AG10803 (cell line): Measurements from ENCODE around the gene TIMM23.
A peak's percentile ranks its signal among the peaks of the same experiment; 100 is the strongest.

ENCODE experiments used
- DNase-seq: peaks from one replicate; pipeline ENCODE4 v3.0.0; 2010; ENCODE audit warnings: low read depth
- H3K4me3 ChIP-seq: 2 replicates; pipeline ENCODE4 v1.5.1; 2011; ENCODE audit warnings: mild to moderate bottlenecking, low read length, control low read depth
- TF ChIP-seq, protein P1 (sequence below): conservative IDR thresholded peaks from 2 replicates; pipeline ENCODE4 v1.5.1; 2011; ENCODE audit warnings: mild to moderate bottlenecking, low read length, control low read depth, inconsistent platforms

TIMM23 gene

DNA sequence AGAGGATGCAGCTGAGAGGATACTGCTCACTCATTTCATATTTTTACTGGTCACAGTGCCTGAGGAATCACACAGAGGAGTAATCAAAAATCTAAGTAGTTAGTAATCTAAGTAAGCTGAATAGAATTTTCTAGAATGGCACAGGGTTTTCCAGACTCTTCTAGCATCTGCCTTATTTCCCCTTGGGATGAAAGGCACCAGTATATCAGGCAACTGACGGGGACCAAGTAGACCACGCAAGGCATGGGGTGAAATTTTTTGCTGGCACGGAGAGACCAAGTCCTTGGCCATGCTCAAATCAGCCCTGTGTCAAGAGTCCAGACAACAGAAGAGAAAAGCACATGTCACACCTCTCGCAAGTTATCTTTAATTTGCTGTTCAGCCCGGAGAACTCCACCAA lies 43.9 kb downstream of the TIMM23 start:
- TF ChIP-seq, protein P1, sequence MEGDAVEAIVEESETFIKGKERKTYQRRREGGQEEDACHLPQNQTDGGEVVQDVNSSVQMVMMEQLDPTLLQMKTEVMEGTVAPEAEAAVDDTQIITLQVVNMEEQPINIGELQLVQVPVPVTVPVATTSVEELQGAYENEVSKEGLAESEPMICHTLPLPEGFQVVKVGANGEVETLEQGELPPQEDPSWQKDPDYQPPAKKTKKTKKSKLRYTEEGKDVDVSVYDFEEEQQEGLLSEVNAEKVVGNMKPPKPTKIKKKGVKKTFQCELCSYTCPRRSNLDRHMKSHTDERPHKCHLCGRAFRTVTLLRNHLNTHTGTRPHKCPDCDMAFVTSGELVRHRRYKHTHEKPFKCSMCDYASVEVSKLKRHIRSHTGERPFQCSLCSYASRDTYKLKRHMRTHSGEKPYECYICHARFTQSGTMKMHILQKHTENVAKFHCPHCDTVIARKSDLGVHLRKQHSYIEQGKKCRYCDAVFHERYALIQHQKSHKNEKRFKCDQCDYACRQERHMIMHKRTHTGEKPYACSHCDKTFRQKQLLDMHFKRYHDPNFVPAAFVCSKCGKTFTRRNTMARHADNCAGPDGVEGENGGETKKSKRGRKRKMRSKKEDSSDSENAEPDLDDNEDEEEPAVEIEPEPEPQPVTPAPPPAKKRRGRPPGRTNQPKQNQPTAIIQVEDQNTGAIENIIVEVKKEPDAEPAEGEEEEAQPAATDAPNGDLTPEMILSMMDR: no peak
- no peak overlapping the region for H3K4me3 ChIP-seq
- no peak for DNase-seq

DNA sequence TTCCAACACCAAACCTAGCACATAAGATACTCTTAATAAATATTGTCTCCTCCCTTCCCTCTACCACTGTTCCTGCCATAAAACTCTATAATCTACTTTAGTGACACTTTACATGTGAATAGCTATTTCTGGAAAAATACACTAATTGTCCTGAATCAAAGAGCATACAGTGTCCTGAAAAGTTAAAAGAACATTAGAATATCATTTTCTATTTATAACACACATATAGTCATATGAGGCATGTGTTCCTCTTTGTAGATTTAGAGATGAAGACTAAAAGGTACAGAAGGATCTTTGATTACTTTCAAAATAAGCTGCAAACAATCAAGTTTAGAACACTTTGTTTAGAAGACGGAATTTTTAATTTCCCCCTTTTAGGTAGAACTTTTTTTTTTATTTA lies 44.5 kb downstream of the TIMM23 start:
- DNase-seq: no peak
- no peak overlapping the region for H3K4me3 ChIP-seq
- TF ChIP-seq, protein P1: no peak

DNA sequence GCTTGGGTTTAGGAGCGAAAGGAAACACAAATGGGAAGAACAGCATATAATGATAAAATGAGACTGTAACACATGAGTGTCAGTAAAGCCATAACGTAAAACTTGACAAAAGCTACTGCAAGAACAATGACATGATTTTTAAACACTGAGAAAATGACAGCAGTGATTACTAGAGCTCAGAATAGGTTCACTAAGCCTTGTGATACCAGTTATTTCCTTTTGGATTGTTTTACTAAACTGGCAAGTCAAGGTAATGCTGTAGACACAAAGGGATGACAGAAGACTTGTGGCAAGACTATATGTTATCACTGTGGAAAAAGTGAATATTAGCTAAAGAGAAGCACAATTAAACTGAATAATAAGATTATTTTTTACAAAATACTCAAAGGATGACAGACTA lies 45.4 kb downstream of the TIMM23 start:
- H3K4me3 ChIP-seq: no peak overlapping the region
- TF ChIP-seq, protein P1: no peak
- no peak for DNase-seq

DNA sequence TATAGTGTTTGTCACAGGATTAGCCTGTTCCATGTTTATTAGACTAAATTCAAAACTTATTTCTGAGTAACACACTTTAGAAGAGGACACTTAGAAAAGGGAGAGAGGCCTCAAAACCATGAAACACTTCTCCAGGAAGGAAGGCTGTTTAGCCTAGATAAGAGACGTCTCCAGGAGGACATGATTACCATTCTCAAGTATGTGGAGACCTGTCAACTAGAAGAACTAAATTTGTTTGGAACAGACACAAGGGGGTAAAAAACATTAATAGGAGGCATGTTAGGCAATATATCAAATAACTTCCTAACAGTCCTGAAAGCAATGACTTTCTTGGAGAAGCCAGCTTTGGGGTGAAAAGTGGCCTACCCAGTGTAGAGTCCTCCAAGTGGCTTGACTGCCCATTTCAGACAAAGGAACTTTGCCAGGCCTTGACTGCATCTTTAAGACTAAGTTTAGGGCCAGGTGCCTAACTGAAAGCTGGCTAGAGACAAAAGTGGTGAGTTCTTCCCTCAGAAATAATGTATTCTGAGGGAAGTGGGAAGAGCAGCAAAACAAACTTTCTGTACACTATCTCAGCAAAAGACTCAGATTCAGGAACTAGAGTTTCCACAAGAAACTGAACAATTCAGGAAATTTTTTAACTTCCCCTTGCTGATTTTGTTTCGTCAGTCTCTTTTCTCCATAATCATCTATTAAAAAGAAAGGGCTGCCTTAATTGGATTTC lies 46.3 kb downstream of the TIMM23 start:
- no peak overlapping the region for H3K4me3 ChIP-seq
- TF ChIP-seq, protein P1: no peak
- peak; percentile 26 for DNase-seq

DNA sequence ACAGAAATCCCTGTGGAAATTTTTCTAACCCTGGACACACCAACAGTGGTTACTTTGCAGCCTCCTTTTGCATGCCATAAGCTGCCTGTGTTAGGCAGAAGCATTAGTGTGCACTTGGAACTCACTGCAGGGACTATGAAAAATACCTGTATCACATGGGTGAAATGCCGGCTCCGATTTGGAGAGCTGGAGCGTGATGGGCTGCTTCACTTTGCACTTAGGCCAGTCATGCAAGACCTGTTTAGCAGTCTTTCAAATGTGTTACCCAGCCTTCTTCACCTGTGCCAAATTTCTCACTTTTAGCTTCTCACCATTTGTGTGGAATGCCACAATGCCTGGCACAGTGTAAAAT lies 46.9 kb downstream of the TIMM23 start:
- DNase-seq: no peak
- TF ChIP-seq, protein P1: no peak
- H3K4me3 ChIP-seq: no peak overlapping the region

DNA sequence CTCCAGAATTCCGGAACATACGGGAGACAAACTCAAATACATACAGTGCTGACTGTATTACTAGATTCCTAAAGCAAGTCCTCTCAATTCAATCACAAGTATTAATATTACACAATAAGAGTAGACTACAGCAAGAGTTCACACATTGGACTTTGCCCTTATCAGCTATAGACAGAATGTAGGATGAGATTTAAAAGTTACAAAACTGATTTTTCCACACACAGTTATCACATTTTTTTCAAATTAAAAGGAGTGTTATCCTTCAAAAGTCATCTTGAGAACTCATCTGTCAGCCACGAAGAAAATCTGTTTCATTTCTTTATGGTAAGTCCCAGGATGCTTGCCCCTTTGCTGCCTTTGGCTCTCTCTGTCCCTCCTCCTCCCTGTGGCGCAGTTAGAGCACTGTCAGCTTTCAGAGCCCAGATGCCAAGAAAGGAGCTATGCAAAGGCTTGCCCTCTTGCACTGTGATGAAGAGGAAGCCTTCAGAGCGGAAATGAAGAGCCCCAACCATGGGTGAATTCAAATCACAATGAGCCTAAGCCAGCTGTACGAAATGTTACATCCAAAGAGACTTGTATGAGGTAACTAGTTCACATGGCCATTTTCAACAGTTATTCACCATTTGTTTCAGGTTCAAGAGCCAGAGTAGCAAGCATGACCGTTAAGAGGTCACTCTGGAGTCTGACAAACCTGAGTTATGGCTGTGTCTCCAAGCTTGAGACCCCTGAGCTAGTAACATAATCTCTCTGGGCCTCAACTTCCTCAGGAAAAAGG lies 47.5 kb downstream of the TIMM23 start:
- TF ChIP-seq, protein P1: no peak

DNA sequence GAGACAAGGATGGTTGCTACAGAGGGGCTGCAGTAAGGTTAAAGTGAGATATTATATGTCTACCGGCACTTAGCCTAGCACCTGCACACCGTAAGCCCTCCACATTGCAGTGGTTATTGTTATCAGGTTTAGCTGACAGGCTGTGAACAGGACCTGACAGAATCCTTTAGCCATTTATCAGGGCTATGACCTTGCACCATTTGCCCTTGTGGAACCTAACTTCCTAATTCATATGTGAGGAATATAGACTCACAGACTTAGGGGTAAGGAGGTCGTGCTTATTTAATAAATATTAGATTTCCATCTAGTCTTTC lies 48.0 kb downstream of the TIMM23 start:
- TF ChIP-seq, protein P1: no peak
- no peak overlapping the region for H3K4me3 ChIP-seq
- DNase-seq: no peak

More for the DNA sequence above, 47.5 kb downstream of the TIMM23 start:
- no peak for DNase-seq
- no peak overlapping the region for H3K4me3 ChIP-seq
